ENCODE results near the gene EIF6.
A peak's percentile ranks its signal among the peaks of the same experiment; 100 is the strongest.

The EIF6 gene

DNA sequence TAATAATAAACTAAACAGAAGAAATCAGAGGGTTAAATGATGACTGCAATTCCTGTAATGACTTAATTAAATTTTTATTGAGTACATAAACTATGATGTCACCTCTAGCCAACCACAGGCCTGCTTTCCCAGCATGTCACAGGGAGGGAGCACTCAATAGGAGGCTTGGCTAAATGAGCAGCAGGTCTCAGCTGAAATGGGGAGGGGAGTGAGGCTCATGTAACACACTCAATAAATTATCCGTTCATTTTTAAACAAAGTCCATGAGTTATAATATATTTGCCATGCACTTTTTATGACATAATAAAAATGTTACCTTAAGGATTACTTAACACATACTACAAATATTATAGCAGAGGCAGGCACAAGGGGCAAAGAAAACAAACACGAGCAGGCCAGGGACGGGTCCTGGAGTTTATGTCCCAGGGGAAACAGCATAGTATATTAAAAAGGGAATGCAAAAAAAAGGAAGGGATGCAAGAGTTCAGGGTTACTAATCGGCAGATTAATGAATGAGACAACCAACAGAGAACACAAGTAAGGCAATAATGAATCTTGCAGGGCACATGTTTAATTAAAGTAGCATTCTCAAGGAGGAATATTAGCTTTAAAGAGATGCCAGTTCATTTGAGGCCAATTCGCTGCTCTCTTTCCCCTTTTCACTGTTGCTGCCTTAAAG lies 34.8 kb upstream of the EIF6 start (continued):
- peak; percentile 99 for TF ChIP-seq ZFP69B (tag by site-specific recombination; IDR thresholded peaks at IDR 0.05)
- TF ChIP-seq ZIC2 (tag by site-specific recombination; IDR thresholded peaks at IDR 0.05), result peak; percentile 92
- peak; percentile 82 for TF ChIP-seq ZNF561 (tag by site-specific recombination; IDR thresholded peaks at IDR 0.05; ENCODE audit: borderline replicate concordance)
- no peak for TF ChIP-seq ZNF791 (tag by site-specific recombination; IDR thresholded peaks at IDR 0.05)
- peak; percentile 65 for TF ChIP-seq ZBTB8A (tag by site-specific recombination; IDR thresholded peaks at IDR 0.05)
- no peak for TF ChIP-seq YY1 (tag by site-specific recombination; IDR thresholded peaks at IDR 0.05)
- TF ChIP-seq YY2 (tag by site-specific recombination; IDR thresholded peaks at IDR 0.05), result 0 out of 2 replicates have a peak, but pooled peaks have one; percentile 11
- TF ChIP-seq, protein P1, sequence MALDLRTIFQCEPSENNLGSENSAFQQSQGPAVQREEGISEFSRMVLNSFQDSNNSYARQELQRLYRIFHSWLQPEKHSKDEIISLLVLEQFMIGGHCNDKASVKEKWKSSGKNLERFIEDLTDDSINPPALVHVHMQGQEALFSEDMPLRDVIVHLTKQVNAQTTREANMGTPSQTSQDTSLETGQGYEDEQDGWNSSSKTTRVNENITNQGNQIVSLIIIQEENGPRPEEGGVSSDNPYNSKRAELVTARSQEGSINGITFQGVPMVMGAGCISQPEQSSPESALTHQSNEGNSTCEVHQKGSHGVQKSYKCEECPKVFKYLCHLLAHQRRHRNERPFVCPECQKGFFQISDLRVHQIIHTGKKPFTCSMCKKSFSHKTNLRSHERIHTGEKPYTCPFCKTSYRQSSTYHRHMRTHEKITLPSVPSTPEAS (tag by site-specific recombination; IDR thresholded peaks at IDR 0.05), result peak; percentile 49; the same call in 1 of the 2 replicates
- peak; percentile 96 for TF ChIP-seq ZNF629 (tag by site-specific recombination; IDR thresholded peaks at IDR 0.05)
- TF ChIP-seq ZNF248 (tag by site-specific recombination; IDR thresholded peaks at IDR 0.05), result no peak
- peak; percentile 11; the same call in 1 of the 2 replicates for TF ChIP-seq ZNF239 (tag by site-specific recombination; IDR thresholded peaks at IDR 0.05)
- TF ChIP-seq SCRT2 (tag by site-specific recombination; IDR thresholded peaks at IDR 0.05), result peak; percentile 50; the same call in 1 of the 2 replicates
- TF ChIP-seq, protein P2, sequence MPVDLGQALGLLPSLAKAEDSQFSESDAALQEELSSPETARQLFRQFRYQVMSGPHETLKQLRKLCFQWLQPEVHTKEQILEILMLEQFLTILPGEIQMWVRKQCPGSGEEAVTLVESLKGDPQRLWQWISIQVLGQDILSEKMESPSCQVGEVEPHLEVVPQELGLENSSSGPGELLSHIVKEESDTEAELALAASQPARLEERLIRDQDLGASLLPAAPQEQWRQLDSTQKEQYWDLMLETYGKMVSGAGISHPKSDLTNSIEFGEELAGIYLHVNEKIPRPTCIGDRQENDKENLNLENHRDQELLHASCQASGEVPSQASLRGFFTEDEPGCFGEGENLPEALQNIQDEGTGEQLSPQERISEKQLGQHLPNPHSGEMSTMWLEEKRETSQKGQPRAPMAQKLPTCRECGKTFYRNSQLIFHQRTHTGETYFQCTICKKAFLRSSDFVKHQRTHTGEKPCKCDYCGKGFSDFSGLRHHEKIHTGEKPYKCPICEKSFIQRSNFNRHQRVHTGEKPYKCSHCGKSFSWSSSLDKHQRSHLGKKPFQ (tag by site-specific recombination; IDR thresholded peaks at IDR 0.05), result peak; percentile 85
- peak; percentile 98 for TF ChIP-seq ZSCAN16 (tag by site-specific recombination; IDR thresholded peaks at IDR 0.05)
- TF ChIP-seq ZBTB20 (tag by site-specific recombination; IDR thresholded peaks at IDR 0.05), result peak; percentile 73
- peak; percentile 50 for TF ChIP-seq SP3 (tag by site-specific recombination; IDR thresholded peaks at IDR 0.05)
- TF ChIP-seq, protein P3, sequence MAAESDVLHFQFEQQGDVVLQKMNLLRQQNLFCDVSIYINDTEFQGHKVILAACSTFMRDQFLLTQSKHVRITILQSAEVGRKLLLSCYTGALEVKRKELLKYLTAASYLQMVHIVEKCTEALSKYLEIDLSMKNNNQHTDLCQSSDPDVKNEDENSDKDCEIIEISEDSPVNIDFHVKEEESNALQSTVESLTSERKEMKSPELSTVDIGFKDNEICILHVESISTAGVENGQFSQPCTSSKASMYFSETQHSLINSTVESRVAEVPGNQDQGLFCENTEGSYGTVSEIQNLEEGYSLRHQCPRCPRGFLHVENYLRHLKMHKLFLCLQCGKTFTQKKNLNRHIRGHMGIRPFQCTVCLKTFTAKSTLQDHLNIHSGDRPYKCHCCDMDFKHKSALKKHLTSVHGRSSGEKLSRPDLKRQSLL (tag by site-specific recombination; IDR thresholded peaks at IDR 0.05), result no peak
- TF ChIP-seq, protein P4, sequence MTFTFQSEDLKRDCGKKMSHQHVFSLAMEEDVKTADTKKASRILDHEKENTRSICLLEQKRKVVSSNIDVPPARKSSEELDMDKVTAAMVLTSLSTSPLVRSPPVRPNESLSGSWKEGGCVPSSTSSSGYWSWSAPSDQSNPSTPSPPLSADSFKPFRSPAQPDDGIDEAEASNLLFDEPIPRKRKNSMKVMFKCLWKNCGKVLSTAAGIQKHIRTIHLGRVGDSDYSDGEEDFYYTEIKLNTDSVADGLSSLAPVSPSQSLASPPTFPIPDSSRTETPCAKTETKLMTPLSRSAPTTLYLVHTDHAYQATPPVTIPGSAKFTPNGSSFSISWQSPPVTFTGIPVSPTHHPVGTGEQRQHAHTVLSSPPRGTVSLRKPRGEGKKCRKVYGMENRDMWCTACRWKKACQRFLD (tag by site-specific recombination; IDR thresholded peaks at IDR 0.05), result no peak
- TF ChIP-seq ZNF558 (tag by site-specific recombination; IDR thresholded peaks at IDR 0.05), result peak; percentile 49; the same call in 1 of the 2 replicates
- peak; percentile 89 for TF ChIP-seq SP7 (tag by site-specific recombination; IDR thresholded peaks at IDR 0.05)
- TF ChIP-seq ZNF24 (tag by site-specific recombination; IDR thresholded peaks at IDR 0.05), result peak; percentile 90
- no peak for TF ChIP-seq ZNF223 (tag by site-specific recombination; IDR thresholded peaks at IDR 0.05)
- TF ChIP-seq, protein P5, sequence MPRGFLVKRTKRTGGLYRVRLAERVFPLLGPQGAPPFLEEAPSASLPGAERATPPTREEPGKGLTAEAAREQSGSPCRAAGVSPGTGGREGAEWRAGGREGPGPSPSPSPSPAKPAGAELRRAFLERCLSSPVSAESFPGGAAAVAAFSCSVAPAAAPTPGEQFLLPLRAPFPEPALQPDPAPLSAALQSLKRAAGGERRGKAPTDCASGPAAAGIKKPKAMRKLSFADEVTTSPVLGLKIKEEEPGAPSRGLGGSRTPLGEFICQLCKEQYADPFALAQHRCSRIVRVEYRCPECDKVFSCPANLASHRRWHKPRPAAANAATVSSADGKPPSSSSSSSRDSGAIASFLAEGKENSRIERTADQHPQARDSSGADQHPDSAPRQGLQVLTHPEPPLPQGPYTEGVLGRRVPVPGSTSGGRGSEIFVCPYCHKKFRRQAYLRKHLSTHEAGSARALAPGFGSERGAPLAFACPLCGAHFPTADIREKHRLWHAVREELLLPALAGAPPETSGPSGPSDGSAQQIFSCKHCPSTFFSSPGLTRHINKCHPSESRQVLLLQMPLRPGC (tag by site-specific recombination; IDR thresholded peaks at IDR 0.05), result peak; percentile 96
- TF ChIP-seq, protein P6, sequence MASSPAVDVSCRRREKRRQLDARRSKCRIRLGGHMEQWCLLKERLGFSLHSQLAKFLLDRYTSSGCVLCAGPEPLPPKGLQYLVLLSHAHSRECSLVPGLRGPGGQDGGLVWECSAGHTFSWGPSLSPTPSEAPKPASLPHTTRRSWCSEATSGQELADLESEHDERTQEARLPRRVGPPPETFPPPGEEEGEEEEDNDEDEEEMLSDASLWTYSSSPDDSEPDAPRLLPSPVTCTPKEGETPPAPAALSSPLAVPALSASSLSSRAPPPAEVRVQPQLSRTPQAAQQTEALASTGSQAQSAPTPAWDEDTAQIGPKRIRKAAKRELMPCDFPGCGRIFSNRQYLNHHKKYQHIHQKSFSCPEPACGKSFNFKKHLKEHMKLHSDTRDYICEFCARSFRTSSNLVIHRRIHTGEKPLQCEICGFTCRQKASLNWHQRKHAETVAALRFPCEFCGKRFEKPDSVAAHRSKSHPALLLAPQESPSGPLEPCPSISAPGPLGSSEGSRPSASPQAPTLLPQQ (tag by site-specific recombination; IDR thresholded peaks at IDR 0.05), result peak; percentile 99
- TF ChIP-seq ZNF76 (tag by site-specific recombination; IDR thresholded peaks at IDR 0.05; ENCODE audit: borderline replicate concordance, low read depth), result 0 out of 2 replicates have a peak, but pooled peaks have one; percentile 40
- TF ChIP-seq, protein P7, sequence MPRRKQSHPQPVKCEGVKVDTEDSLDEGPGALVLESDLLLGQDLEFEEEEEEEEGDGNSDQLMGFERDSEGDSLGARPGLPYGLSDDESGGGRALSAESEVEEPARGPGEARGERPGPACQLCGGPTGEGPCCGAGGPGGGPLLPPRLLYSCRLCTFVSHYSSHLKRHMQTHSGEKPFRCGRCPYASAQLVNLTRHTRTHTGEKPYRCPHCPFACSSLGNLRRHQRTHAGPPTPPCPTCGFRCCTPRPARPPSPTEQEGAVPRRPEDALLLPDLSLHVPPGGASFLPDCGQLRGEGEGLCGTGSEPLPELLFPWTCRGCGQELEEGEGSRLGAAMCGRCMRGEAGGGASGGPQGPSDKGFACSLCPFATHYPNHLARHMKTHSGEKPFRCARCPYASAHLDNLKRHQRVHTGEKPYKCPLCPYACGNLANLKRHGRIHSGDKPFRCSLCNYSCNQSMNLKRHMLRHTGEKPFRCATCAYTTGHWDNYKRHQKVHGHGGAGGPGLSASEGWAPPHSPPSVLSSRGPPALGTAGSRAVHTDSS (tag by site-specific recombination; IDR thresholded peaks at IDR 0.05), result no peak; the same call in 1 of the 2 replicates
- TF ChIP-seq ZBTB48 (tag by site-specific recombination; IDR thresholded peaks at IDR 0.05), result 0 out of 2 replicates have a peak, but pooled peaks have one; percentile 62
- TF ChIP-seq WT1 (tag by site-specific recombination; IDR thresholded peaks at IDR 0.05), result peak; percentile 100
- peak; percentile 93 for TF ChIP-seq OVOL3 (tag by site-specific recombination; IDR thresholded peaks at IDR 0.05)
- TF ChIP-seq ZNF341 (tag by site-specific recombination; IDR thresholded peaks at IDR 0.05; ENCODE audit: low read depth), result peak; percentile 95
- TF ChIP-seq ZNF324 (tag by site-specific recombination; IDR thresholded peaks at IDR 0.05), result 0 out of 2 replicates have a peak, but pooled peaks have one; percentile 59

All from HEK293 (cell line).